ENCODE measurements around the gene TSPAN9. TPM values are rescaled to one million over a fixed set of nuclear protein-coding genes. Genes with fewer than 3 reads are reported as not detected.

The TSPAN9 gene
- total and polyA plus RNA-seq, 2 of the 4 experiments (the other 2 are of a cell fraction), result 17.7 to 39.1 TPM

GRCh38 chr12:3047961-3048360, 29.2 kb upstream of the TSPAN9 start:
- Histone ChIP-seq H3K4me1 (ENCODE audit: control insufficient read depth, insufficient read depth, low read length) (no peaks in the 10 kb centered on the region), H4K8ac (ENCODE audit: low read depth in 2 of 2, low read length in 2 of 2) (no peak overlapping the region), H4K91ac (ENCODE audit: insufficient read depth, low read depth, low read length) (no peak overlapping the region), H3K56ac (ENCODE audit: extremely low read depth, insufficient read depth, low read length) (no peak overlapping the region), H2BK15ac (ENCODE audit: low read depth, low read length) (no peak overlapping the region), H2BK20ac (ENCODE audit: low read depth, low read length) (no peak overlapping the region), H2AK5ac (ENCODE audit: low read depth, low read length) (no peak overlapping the region), H3K23ac (ENCODE audit: low read depth, low read length) (no peak overlapping the region), H2AK9ac (replicated peaks; ENCODE audit: low read depth, low read length, poor library complexity) (no peak overlapping the region), H3K4me2 (ENCODE audit: low read depth, low read length) (no peak overlapping the region), H3K4me3 (ENCODE audit: insufficient read depth, low read depth, low read length) (no peak overlapping the region), H4K20me1 (ENCODE audit: insufficient read depth, low read length) (0 out of 2 replicates have a peak, but pooled peaks cover 6% of the 10 kb centered on the region), H2AFZ (replicated peaks; ENCODE audit: low read length, poor library complexity) (no peak overlapping the region), H3K79me1 (ENCODE audit: low read depth in 1 of 2, low read length in 2 of 2) (no peaks in the 10 kb centered on the region), H3K14ac (replicated peaks; ENCODE audit: low read depth, low read length) (no peak overlapping the region), H4K5ac (ENCODE audit: low read depth, low read length) (no peak overlapping the region), H2BK5ac (ENCODE audit: low read depth, low read length, poor library complexity, severe bottlenecking) (no peak overlapping the region), H3K18ac (ENCODE audit: low read depth, low read length) (no peak overlapping the region), H3K36me3 (ENCODE audit: control insufficient read depth, insufficient read depth, low read length) (no peaks in the 10 kb centered on the region), H2BK120ac (ENCODE audit: low read depth, low read length) (no peak overlapping the region), H3K9me1 (ENCODE audit: insufficient read depth, low read length) (peaks cover 5% of the 10 kb centered on the region), H3K9me3 (ENCODE audit: control insufficient read depth, insufficient read depth, low read length) (no peaks in the 10 kb centered on the region), H3K27me3 (ENCODE audit: control insufficient read depth, insufficient read depth, low read length) (peaks cover 13% of the 10 kb centered on the region; the same call in 1 of the 2 replicates), H3K27ac (ENCODE audit: insufficient read depth, low read length) (no peak overlapping the region), H3K4ac (ENCODE audit: low read depth, low read length) (no peak overlapping the region), H3K9ac (ENCODE audit: low read depth, low read length) (no peak overlapping the region)
- no TSS peak for BruUV-seq (replicated peaks)
- DNase-seq (no peak), ATAC-seq (ENCODE audit: low read depth) (no peak)
- in situ Hi-C loops (cut with MboI; ENCODE audit: low sequenced_read_pairs), result no loop called here
- CTCF ChIA-PET, result no interaction called here
- POLR2A ChIA-PET (ENCODE audit: unreplicated experiment), result no interaction called here
- intact Hi-C loops (cut with micrococcal nuclease), result no loop called here
- dilution Hi-C loops (cut with HindIII; ENCODE audit: low sequenced_read_pairs, unreplicated experiment), result no loop called here
- TF ChIP-seq USF2 (IDR thresholded peaks at IDR 0.05; ENCODE audit: low read depth, low read length) (no peak), SMC3 (IDR thresholded peaks at IDR 0.05; ENCODE audit: low read depth, low read length) (no peak), CEBPB (IDR thresholded peaks at IDR 0.05; ENCODE audit: low read depth, low read length) (no peak), MAFK (IDR thresholded peaks at IDR 0.05; ENCODE audit: low read depth, low read length) (no peak), FOS (IDR thresholded peaks at IDR 0.05; ENCODE audit: low read depth, low read length) (no peak), CHD1 (IDR thresholded peaks at IDR 0.05; ENCODE audit: low read depth, low read length) (no peak), POLR2A (IDR thresholded peaks at IDR 0.05; ENCODE audit: low read depth, low read length) (no peak), NFE2L2 (IDR thresholded peaks at IDR 0.05; ENCODE audit: low read depth, low read length) (no peak), BHLHE40 (IDR thresholded peaks at IDR 0.05; ENCODE audit: low read depth, low read length) (no peak), ELK1 (IDR thresholded peaks at IDR 0.05; ENCODE audit: borderline replicate concordance, low read depth, low read length) (no peak), MXI1 (IDR thresholded peaks at IDR 0.05; ENCODE audit: borderline replicate concordance, low read depth, low read length) (no peak), RFX5 (IDR thresholded peaks at IDR 0.05; ENCODE audit: low read depth, low read length) (no peak)
- 50% methylated on average over 1 of the region's 8 CpGs; no CpG with 5 or more reads in 1 of the 2 experiments for WGBS, 2 experiments (ENCODE audit: extremely low coverage in 2 of 2, insufficient read length in 1 of 2)
